ENCODE data around the gene TRAPPC11. TPM values are rescaled to one million over a fixed set of nuclear protein-coding genes. Genes with fewer than 3 reads are reported as not detected.
A peak's percentile ranks its signal among the peaks of the same experiment; 100 is the strongest.

Gene TRAPPC11
- total and polyA plus RNA-seq, 2 of the 13 experiments (the other 11 are each of a cell fraction or from before 2014, with no cell fraction given): 18.0 to 23.2 TPM

- no peak for TF ChIP-seq ZNF276 (CRISPR knock-in tag; IDR thresholded peaks at IDR 0.05; ENCODE audit: low read depth)
These were observed 59.8 kb downstream of the TRAPPC11 start (continued) for GRCh38 chr4:183718876-183719275.

- Histone ChIP-seq H3K36me3 (replicated peaks in 1 of 2; ENCODE audit: control insufficient read depth in 1 of 2, insufficient read depth in 2 of 2, low read length in 2 of 2) (no peaks in the 10 kb centered on the region), H3K27me3 (ENCODE audit: control insufficient read depth in 1 of 2, insufficient read depth in 2 of 2, low read length in 2 of 2) (no peaks in the 10 kb centered on the region), H3K4me1 (ENCODE audit: insufficient read depth, low read length) (peaks cover 45% of the 10 kb centered on the region), H3K9me3 (ENCODE audit: low read length) (no peaks in the 10 kb centered on the region), H4K20me1 (ENCODE audit: insufficient read depth, low read length) (no peaks in the 10 kb centered on the region), H2AFZ (ENCODE audit: low read length) (peak overlapping the region; percentile 93), H3K27ac (ENCODE audit: extremely low read length, insufficient read depth, low read length) (peak overlapping the region; percentile 87), H3K4me3 (replicated peaks in 1 of 3; ENCODE audit: insufficient read depth in 1 of 3, low read depth in 2 of 3, low read length in 3 of 3) (peak overlapping the region; percentile 41 to 74 (median 63)), H3K9ac (ENCODE audit: insufficient read depth, low read depth, low read length) (peak overlapping the region; percentile 68), H3K4me2 (ENCODE audit: low read depth, low read length) (peak overlapping the region; percentile 93), H3K79me2 (ENCODE audit: insufficient read depth, low read length) (no peaks in the 10 kb centered on the region)
- BruUV-seq (replicated peaks): no TSS peak
- DNase-seq (ENCODE audit: low spot score): peak; percentile 96
- ChIA-PET CTCF (ENCODE audit: low intra/inter-chr PET ratio, low total read pairs) (no interaction called here), POLR2A (interaction anchor here (1.0 to 1.7 kb wide), 2 partner anchors 9 to 277 kb away, joined by 4 to 7 read pairs; partner anchors contain the start of gene CDKN2AIP)
- peak; percentile 98 for FAIRE-seq
- in situ Hi-C loops (cut with HindIII; ENCODE audit: extremely low pct_ligation_motif_present, low pct_unique_long_range_greater_than_20kb): no loop called here
- peak; percentile 86 for ATAC-seq
- 3% methylated on average over 29 of the region's 38 CpGs for WGBS (ENCODE audit: low lambda C conversion rate)
- intact Hi-C loops (cut with micrococcal nuclease; ENCODE audit: unreplicated experiment): loop anchor here (1.0 to 5.0 kb wide), 4 partner anchors 64 to 249 kb away; partner anchors contain the start of genes ING2, RWDD4 and TRAPPC11
- TF ChIP-seq GPN1 (CRISPR knock-in tag; IDR thresholded peaks at IDR 0.05; ENCODE audit: borderline replicate concordance) (no peak), BCL6 (CRISPR knock-in tag; IDR thresholded peaks at IDR 0.05) (peak; percentile 70), PBX2 (CRISPR knock-in tag; IDR thresholded peaks at IDR 0.05) (no peak), ZBTB4 (CRISPR knock-in tag; IDR thresholded peaks at IDR 0.05; ENCODE audit: borderline replicate concordance) (no peak), NCOA2 (CRISPR knock-in tag; IDR thresholded peaks at IDR 0.05) (peak; percentile 45), HMGA1 (CRISPR knock-in tag; conservative IDR thresholded peaks at IDR 0.05) (no peak), HDAC6 (IDR thresholded peaks at IDR 0.05; ENCODE audit: low read depth, low read length) (no peak), PPARG (CRISPR knock-in tag; conservative IDR thresholded peaks at IDR 0.05) (no peak), ZNF432 (CRISPR knock-in tag; IDR thresholded peaks at IDR 0.05; ENCODE audit: borderline replicate concordance) (no peak), AGO2 (optimal IDR thresholded peaks at IDR 0.05; ENCODE audit: low read depth, low read length) (no peak), THAP9 (CRISPR knock-in tag; IDR thresholded peaks at IDR 0.05; ENCODE audit: borderline replicate concordance) (no peak)
These were observed 62.4 kb downstream of the TRAPPC11 start for GRCh38 chr4:183721207-183722081.
